ENCODE measurements around the gene EXPH5.
A peak's percentile ranks its signal among the peaks of the same experiment; 100 is the strongest.
"Not testable (repeated sequence)": the region's sequence is repeated elsewhere in the genome, so short reads cannot be mapped to it uniquely, and the experiment has no call there.

EXPH5 gene, protein sequence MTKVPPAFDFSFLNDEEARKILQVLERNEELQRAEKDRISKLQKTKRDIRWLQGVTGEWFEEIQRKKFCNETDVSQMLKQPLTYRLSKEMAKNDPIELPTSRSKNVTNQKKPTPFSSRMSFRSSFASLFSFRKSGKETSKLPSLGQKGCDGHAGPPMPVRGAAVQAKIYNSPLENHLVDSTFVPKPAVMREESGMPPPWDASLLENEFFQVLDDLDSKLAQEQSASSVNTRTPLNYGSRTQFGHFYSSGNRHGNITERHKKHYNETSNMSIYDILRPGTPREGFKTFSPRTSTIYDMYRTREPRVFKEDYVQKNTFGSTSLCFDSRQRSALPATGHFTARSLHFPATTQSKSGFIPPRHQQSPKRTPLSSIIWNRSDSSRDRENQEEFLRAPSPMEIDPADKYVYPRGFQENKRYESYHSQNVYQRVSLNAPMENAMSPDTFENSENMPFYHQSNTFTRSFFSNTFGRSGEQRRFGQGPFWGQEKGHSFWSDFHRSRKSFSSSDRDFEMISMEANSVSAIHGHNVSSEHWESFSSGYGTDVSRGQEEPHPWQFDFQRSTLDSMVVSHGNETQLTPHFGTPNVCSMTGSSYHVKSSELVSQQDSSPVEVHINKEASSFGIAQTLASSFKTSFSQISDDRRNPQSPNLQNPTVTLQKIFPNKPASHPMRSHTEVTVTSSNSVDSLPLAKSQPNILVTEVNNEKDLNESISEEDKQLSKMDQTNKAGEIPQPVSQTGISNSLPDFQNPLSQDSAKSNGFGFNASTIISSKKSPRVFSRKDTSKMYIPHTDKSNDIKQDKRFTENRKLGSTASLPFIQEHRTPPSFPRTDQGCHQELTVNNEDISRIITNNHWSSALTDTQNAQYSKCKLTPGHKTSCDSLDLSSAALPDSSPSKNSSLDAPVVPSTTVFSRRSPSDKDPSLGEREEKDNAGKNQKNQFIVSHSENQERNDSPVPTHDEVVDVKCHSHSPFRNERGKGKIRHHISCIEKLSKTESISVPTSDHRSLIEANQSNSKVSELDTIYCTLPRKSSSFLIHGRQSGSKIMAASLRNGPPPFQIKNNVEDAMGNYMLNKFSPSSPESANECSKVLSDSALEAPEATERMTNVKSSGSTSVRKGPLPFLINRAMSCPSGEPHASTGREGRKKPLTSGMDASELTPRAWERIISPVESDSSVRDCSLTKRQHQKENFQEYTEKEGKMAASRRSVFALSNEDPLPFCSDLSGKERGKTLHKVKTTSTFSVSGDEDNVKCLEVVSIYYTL (N-terminal part only)

DNA sequence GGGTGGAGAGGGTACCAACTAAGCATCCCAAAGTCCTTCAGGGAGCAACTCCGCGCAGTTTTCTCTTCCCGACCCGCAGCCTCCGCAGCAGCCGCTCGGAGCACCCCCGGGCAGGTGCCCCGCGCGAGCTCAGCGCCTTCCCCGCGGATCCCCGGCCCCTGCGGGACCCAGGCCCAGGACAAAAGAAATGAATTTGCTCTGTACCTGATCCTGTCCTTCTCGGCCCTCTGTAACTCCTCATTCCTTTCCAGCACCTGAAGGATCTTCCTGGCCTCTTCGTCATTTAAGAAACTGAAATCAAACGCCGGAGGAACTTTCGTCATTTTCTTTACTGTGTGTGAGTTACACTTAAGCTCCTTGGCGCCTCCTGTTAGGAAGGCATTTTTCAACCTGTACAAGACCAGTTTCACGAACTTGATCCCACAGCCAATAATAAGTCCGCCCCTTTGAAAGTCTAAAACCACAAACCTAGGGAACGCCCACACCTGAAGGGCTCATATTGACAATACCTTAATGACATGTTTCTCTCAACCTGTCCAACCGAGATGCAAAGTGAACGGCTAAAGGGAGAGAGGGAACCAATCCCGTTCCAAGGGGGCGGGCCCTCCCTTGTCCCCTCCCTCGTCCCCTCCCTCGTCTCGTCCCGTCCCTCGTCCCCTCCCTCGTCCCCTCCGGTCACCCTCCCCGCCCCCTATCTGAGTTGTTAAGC, at the start of gene EXPH5:
Gene EXPH5, minus strand, starts transcription at position 555 of the 709 bp plus-strand sequence. Its CDS starts 232 bp downstream, at position 323.
- H3K9ac ChIP-seq = no peak within 1 kb of the TSS
- H3K4me1 ChIP-seq = no peaks in the 10 kb centered on the region
- no peaks in the 10 kb centered on the region for H3K36me3 ChIP-seq
- peak within 1 kb of the TSS; percentile 68 for H3K4me3 ChIP-seq
- no peaks in the 10 kb centered on the region for H4K20me1 ChIP-seq
- TF ChIP-seq Cebpa-rat (IDR thresholded peaks at IDR 0.05) = no peak
- H3K27ac ChIP-seq = no peak within 1 kb of the TSS
- H3K4me2 ChIP-seq = peak within 1 kb of the TSS; percentile 80
- H3K9me3 ChIP-seq = peaks cover 11% of the 10 kb centered on the region; the same call in 1 of the 2 replicates
- H3K27me3 ChIP-seq = peaks cover 28% of the 10 kb centered on the region

DNA sequence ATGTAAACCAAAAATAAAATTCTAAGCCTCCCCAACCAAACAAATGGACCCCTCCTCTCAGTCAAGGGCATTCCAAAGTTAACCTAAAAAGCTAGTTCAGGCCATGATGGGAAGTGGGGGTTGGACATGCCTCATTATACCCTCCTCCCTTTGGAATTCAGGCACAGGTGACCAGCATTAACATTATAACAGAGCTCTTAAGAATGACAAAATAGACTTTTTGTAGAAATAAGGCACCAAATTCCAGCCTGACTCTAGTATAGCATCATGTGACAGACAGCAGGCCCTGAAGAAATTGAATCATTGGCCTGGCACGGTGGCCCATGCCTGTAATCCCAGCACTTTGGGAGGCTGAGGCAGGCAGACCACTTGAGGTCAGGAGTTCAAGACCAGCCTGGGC, 48.2 kb upstream of the EXPH5 start:
- H3K9me3 ChIP-seq, H3K36me3 ChIP-seq, H3K4me2 ChIP-seq, H3K9ac ChIP-seq, H3K27ac ChIP-seq, H3K4me3 ChIP-seq, H3K4me1 ChIP-seq, H3K27me3 ChIP-seq, H4K20me1 ChIP-seq: not testable (repeated sequence)

DNA sequence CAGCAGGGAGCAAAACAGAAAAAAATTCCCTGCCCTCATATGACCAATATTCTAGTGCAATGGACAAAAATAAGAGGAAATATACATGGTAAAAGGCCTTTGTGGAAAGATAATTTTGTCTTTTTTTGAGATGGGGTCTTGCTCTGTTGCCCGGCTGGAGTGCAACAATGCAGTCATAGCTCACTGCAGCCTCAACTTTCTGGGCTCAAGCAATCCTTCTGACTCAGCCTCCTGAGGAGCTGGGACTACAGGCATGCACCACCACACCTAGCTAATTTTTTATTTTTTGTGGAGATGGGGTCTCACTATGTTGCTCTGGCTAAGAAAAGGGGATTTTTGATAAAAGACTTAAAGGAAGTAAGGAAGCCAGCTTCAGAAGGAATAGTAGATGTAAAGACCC, 45.6 kb upstream of the EXPH5 start:
- Histone ChIP-seq H3K36me3 (no peaks in the 10 kb centered on the region), H3K27ac (no peak overlapping the region), H3K9ac (no peak overlapping the region), H3K9me3 (no peaks in the 10 kb centered on the region), H3K4me1 (no peaks in the 10 kb centered on the region), H4K20me1 (no peaks in the 10 kb centered on the region), H3K4me2 (no peak overlapping the region), H3K27me3 (no peaks in the 10 kb centered on the region), H3K4me3 (no peak overlapping the region)
- no peak for TF ChIP-seq Cebpa-rat (IDR thresholded peaks at IDR 0.05)

DNA sequence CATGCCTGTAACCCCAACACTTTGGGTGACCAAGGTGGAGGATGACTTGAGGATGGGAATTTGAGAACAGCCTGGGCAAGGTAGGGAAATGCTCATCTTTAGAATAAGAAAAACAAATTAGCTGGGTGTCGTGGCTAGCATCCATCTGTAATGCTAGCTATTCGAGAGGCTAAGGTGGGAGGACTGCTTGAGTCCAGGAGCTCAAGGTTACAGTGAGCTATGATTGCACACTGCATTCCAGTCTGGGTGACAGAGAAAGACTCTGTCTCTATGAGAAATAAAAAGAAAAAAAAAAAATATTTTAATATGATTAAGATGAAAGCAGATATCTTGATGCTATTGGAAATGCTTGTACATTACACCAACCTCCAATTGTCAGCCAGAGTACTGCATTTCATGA, 42.7 kb upstream of the EXPH5 start:
- H4K20me1 ChIP-seq = no peaks in the 10 kb centered on the region
- H3K27me3 ChIP-seq = no peaks in the 10 kb centered on the region
- no peaks in the 10 kb centered on the region for H3K4me1 ChIP-seq
- H3K36me3 ChIP-seq = no peaks in the 10 kb centered on the region
- no peak for TF ChIP-seq Cebpa-rat (IDR thresholded peaks at IDR 0.05)
- no peak overlapping the region for H3K4me3 ChIP-seq
- no peak overlapping the region for H3K9ac ChIP-seq
- H3K27ac ChIP-seq = no peak overlapping the region
- H3K9me3 ChIP-seq = no peaks in the 10 kb centered on the region
- H3K4me2 ChIP-seq = no peak overlapping the region

DNA sequence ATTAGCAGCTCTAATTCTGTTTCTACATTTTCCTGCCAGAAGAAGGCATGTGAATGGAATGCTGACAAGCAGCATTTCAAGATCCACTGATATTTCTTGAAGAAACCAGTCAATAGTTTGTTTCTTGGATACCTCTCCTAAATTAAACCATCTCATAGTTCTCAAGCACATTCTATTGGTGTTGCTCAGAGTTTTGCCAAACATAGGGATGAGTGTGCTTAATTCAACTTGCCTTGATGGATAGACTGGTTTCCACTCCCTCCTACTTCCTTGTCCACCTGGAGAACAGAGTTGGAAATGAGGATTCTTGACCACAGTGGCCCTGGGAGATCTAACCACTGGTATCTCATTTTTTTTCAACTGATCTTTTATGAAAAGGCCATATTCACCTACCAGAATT, 41.5 kb upstream of the EXPH5 start:
- H3K27me3 ChIP-seq = no peaks in the 10 kb centered on the region
- no peaks in the 10 kb centered on the region for H3K9me3 ChIP-seq
- no peak for TF ChIP-seq Cebpa-rat (IDR thresholded peaks at IDR 0.05)
- no peak overlapping the region for H3K27ac ChIP-seq
- H3K4me3 ChIP-seq = no peak overlapping the region
- no peaks in the 10 kb centered on the region for H4K20me1 ChIP-seq
- H3K9ac ChIP-seq = no peak overlapping the region
- H3K4me1 ChIP-seq = no peaks in the 10 kb centered on the region
- H3K36me3 ChIP-seq = no peaks in the 10 kb centered on the region
- no peak overlapping the region for H3K4me2 ChIP-seq

DNA sequence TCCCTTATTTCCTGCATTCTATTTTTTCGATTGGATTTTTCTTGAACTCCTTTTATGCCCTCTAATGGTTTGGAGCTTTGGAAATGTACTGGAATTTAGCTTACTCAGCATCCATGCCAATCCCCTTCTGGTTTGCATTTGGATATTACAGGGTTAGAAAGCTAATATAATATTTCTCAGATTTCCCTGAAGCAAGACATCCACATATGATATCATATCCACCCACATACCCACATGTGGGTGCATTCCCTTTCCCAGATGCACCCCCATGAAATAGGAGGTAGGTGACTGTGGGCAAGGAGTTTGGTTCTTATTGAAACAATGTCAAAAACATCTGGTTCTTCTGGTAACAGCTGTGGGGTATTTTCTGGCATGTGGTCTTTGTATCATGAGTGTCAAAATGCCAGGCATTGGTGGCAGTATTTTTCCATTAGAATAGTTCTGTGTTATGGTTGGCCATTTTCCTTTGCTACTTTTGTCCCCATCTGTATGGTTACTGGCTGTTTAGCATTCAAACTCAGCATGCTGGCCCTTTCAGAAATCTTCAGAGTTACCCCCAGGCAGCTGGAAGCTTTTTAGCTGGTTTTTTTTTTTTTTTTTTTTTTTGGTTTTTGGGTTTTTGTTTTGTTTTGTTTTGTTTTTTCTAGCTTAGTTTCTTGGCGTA, 38.6 kb upstream of the EXPH5 start:
- Histone ChIP-seq H3K27ac (no peak overlapping the region), H3K4me2 (no peak overlapping the region), H3K4me3 (no peak overlapping the region), H3K4me1 (no peaks in the 10 kb centered on the region), H4K20me1 (no peaks in the 10 kb centered on the region), H3K36me3 (no peaks in the 10 kb centered on the region), H3K27me3 (no peaks in the 10 kb centered on the region), H3K9ac (no peak overlapping the region), H3K9me3 (peaks cover 22% of the 10 kb centered on the region)
- TF ChIP-seq Cebpa-rat (IDR thresholded peaks at IDR 0.05) = no peak

DNA sequence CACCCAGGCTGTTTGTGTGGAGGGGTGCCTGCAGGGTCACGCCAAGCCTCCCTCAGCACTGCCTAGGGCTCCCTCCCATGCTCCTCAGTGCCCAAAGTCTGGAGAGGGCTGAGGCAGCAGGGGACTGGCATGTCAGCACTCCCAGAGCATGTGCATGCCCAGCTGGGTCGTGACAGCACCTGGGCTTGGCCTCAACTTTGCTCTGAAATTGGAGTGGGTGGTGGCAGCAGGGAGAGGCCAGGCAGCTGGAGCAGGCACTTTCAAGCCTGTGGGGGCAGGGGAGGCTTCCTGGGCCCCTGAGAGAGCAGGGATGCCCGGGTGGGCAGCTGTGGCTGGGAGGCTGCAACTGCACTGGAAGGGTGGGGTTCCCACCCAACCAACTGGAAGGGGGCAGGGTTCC, 35.7 kb upstream of the EXPH5 start:
- Histone ChIP-seq H3K4me3 (no peak overlapping the region), H3K36me3 (no peaks in the 10 kb centered on the region), H3K9me3 (peaks cover 22% of the 10 kb centered on the region), H3K27me3 (no peaks in the 10 kb centered on the region), H3K4me2 (no peak overlapping the region), H3K4me1 (no peaks in the 10 kb centered on the region), H3K27ac (no peak overlapping the region), H4K20me1 (no peaks in the 10 kb centered on the region), H3K9ac (no peak overlapping the region)
- no peak for TF ChIP-seq Cebpa-rat (IDR thresholded peaks at IDR 0.05)

DNA sequence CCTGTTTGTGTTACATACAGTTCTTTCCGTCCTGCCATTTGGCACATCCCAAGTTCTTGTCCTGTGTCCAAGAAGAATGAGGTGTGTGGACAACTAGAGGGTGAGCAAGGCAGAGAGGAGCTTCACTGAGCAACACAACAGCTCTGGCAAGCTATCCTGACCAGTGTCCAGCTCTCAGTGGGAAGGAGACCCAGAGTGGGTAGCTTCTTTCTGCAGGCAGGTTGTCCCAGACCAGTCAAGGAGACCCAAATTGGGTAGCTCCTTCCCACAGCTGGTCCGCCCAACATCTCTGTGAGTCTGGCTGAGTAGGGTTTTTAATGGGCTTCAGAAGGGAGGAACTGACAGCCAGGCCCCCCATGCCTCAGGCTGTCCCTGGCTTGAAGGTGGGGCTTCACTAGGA, 35.2 kb upstream of the EXPH5 start:
- Histone ChIP-seq H4K20me1 (no peaks in the 10 kb centered on the region), H3K9me3 (peaks cover 22% of the 10 kb centered on the region), H3K27ac (no peak overlapping the region), H3K4me1 (no peaks in the 10 kb centered on the region), H3K36me3 (no peaks in the 10 kb centered on the region), H3K4me2 (no peak overlapping the region), H3K9ac (no peak overlapping the region), H3K27me3 (no peaks in the 10 kb centered on the region), H3K4me3 (no peak overlapping the region)
- TF ChIP-seq Cebpa-rat (IDR thresholded peaks at IDR 0.05) = no peak

DNA sequence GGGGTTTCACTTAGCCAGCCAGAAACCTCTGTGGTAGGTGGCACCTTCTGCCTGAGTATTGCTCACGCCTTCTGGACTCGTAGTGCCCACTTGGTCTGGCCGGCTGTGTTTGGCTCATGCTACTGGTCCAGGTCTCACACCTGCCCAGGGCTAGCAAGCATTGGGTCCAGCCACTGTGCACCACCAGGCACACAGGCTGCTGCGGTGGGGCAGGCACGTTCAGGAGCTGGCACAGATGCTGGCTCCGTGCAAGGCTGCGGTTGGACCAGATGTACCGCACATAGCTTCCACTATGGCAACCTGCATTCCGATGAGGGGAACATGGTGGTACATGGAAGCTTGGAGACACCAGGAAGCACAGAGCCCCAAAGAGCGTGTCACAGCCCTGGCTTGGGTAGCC, 34.8 kb upstream of the EXPH5 start:
- no peak overlapping the region for H3K27ac ChIP-seq
- no peaks in the 10 kb centered on the region for H3K36me3 ChIP-seq
- peaks cover 22% of the 10 kb centered on the region for H3K9me3 ChIP-seq
- no peaks in the 10 kb centered on the region for H3K4me1 ChIP-seq
- H3K4me2 ChIP-seq = no peak overlapping the region
- no peak overlapping the region for H3K9ac ChIP-seq
- TF ChIP-seq Cebpa-rat (IDR thresholded peaks at IDR 0.05) = no peak
- H3K27me3 ChIP-seq = no peaks in the 10 kb centered on the region
- H3K4me3 ChIP-seq = no peak overlapping the region
- H4K20me1 ChIP-seq = no peaks in the 10 kb centered on the region
